ENCODE data around the gene C1orf185.

Gene C1orf185

GRCh38 chr1:51072651-51073050, 29.4 kb upstream of the C1orf185 start:
- Histone ChIP-seq H3K79me2 (ENCODE audit: control insufficient read depth, insufficient read depth, low read length, poor library complexity) (no peaks in the 10 kb centered on the region), H2AK5ac (ENCODE audit: low read length) (no peak overlapping the region), H3K27me3 (ENCODE audit: insufficient read depth, low read length) (no peaks in the 10 kb centered on the region)

GRCh38 chr1:51073456-51073855, 28.6 kb upstream of the C1orf185 start:
- H4K91ac ChIP-seq (ENCODE audit: low read depth, low read length), result no peak overlapping the region
- H3K27ac ChIP-seq (ENCODE audit: low read depth, low read length), result no peak overlapping the region
- no peaks in the 10 kb centered on the region for H3K79me2 ChIP-seq (ENCODE audit: control insufficient read depth, insufficient read depth, low read length, poor library complexity)
- H3K27me3 ChIP-seq (ENCODE audit: insufficient read depth, low read length), result no peaks in the 10 kb centered on the region
- H4K8ac ChIP-seq (ENCODE audit: low read depth, low read length), result no peak overlapping the region
- no peak overlapping the region for H2BK120ac ChIP-seq (ENCODE audit: insufficient read depth, low read length, poor library complexity)
- no peak for DNase-seq
- H3K14ac ChIP-seq (ENCODE audit: low read length), result no peak overlapping the region
- H3K23ac ChIP-seq (ENCODE audit: low read length), result no peak overlapping the region
- no peak overlapping the region for H3K9ac ChIP-seq (ENCODE audit: low read length)
- no peak overlapping the region for H3K18ac ChIP-seq (ENCODE audit: low read length)
- H2AFZ ChIP-seq (ENCODE audit: insufficient read depth, low read length, poor library complexity), result no peak overlapping the region
- no peaks in the 10 kb centered on the region for H3K9me3 ChIP-seq (ENCODE audit: insufficient read depth, low read depth, low read length)
- no peak overlapping the region for H3K4me2 ChIP-seq (ENCODE audit: low read length)
- H4K12ac ChIP-seq (ENCODE audit: low read depth, low read length), result no peak overlapping the region
- H3K36me3 ChIP-seq (ENCODE audit: control insufficient read depth in 1 of 2, insufficient read depth in 2 of 2, low read length in 2 of 2), result no peaks in the 10 kb centered on the region
- no peak overlapping the region for H2BK5ac ChIP-seq (ENCODE audit: low read depth, low read length, poor library complexity)
- H3K79me1 ChIP-seq (ENCODE audit: low read length), result no peaks in the 10 kb centered on the region
- H2BK12ac ChIP-seq (ENCODE audit: low read length), result no peak overlapping the region
- no peaks in the 10 kb centered on the region for H3K4me1 ChIP-seq (ENCODE audit: control insufficient read depth in 1 of 2, insufficient read depth in 2 of 2, low read length in 2 of 2)
- H2AK5ac ChIP-seq (ENCODE audit: low read length), result no peak overlapping the region
- H3K4me3 ChIP-seq (ENCODE audit: low read depth, low read length), result no peak overlapping the region
- WGBS (ENCODE audit: extremely low coverage, insufficient coverage, insufficient read length), result no CpG with 5 or more reads among the region's 1 CpG
- H3K4ac ChIP-seq (ENCODE audit: low read depth, low read length), result no peak overlapping the region

More at GRCh38 chr1:51072651-51073050, 29.4 kb upstream of the C1orf185 start:
- no peak overlapping the region for H2BK5ac ChIP-seq (ENCODE audit: low read depth, low read length, poor library complexity)
- no peak overlapping the region for H2AFZ ChIP-seq (ENCODE audit: insufficient read depth, low read length, poor library complexity)
- H3K9me3 ChIP-seq (ENCODE audit: insufficient read depth, low read depth, low read length), result no peaks in the 10 kb centered on the region
- H3K36me3 ChIP-seq (ENCODE audit: control insufficient read depth in 1 of 2, insufficient read depth in 2 of 2, low read length in 2 of 2), result no peaks in the 10 kb centered on the region
- H3K14ac ChIP-seq (ENCODE audit: low read length), result no peak overlapping the region
- no peak overlapping the region for H3K23ac ChIP-seq (ENCODE audit: low read length)
- H3K4me3 ChIP-seq (ENCODE audit: low read depth, low read length), result no peak overlapping the region
- H3K4me2 ChIP-seq (ENCODE audit: low read length), result no peak overlapping the region
- no peak overlapping the region for H3K9ac ChIP-seq (ENCODE audit: low read length)
- no peak overlapping the region for H2BK120ac ChIP-seq (ENCODE audit: insufficient read depth, low read length, poor library complexity)
- no peak overlapping the region for H3K27ac ChIP-seq (ENCODE audit: low read depth, low read length)
- H3K4ac ChIP-seq (ENCODE audit: low read depth, low read length), result no peak overlapping the region
- H4K12ac ChIP-seq (ENCODE audit: low read depth, low read length), result no peak overlapping the region
- no peak overlapping the region for H2BK12ac ChIP-seq (ENCODE audit: low read length)
- H3K79me1 ChIP-seq (ENCODE audit: low read length), result no peaks in the 10 kb centered on the region
- H4K91ac ChIP-seq (ENCODE audit: low read depth, low read length), result no peak overlapping the region
- no peaks in the 10 kb centered on the region for H3K4me1 ChIP-seq (ENCODE audit: control insufficient read depth in 1 of 2, insufficient read depth in 2 of 2, low read length in 2 of 2)
- H4K8ac ChIP-seq (ENCODE audit: low read depth, low read length), result no peak overlapping the region
- no peak for DNase-seq
- H3K18ac ChIP-seq (ENCODE audit: low read length), result no peak overlapping the region

GRCh38 chr1:51086496-51087271, 15.3 kb upstream of the C1orf185 start:
- no peak overlapping the region for H2AFZ ChIP-seq (ENCODE audit: insufficient read depth, low read length, poor library complexity)
- no peak overlapping the region for H4K12ac ChIP-seq (ENCODE audit: low read depth, low read length)
- no peak overlapping the region for H3K4me2 ChIP-seq (ENCODE audit: low read length)
- H3K4me3 ChIP-seq (ENCODE audit: low read depth, low read length), result no peak overlapping the region
- no peak overlapping the region for H3K27ac ChIP-seq (ENCODE audit: low read depth, low read length)
- no peak overlapping the region for H3K14ac ChIP-seq (ENCODE audit: low read length)
- H3K79me2 ChIP-seq (ENCODE audit: control insufficient read depth, insufficient read depth, low read length, poor library complexity), result no peaks in the 10 kb centered on the region
- H4K8ac ChIP-seq (ENCODE audit: low read depth, low read length), result no peak overlapping the region
- H3K18ac ChIP-seq (ENCODE audit: low read length), result no peak overlapping the region
- H2AK5ac ChIP-seq (ENCODE audit: low read length), result no peak overlapping the region
- WGBS (ENCODE audit: extremely low coverage, insufficient coverage, insufficient read length), result no CpG with 5 or more reads among the region's 3 CpGs
- H3K4ac ChIP-seq (ENCODE audit: low read depth, low read length), result no peak overlapping the region
- H3K79me1 ChIP-seq (ENCODE audit: low read length), result no peaks in the 10 kb centered on the region
- H2BK5ac ChIP-seq (ENCODE audit: low read depth, low read length, poor library complexity), result no peak overlapping the region
- DNase-seq, result no peak
- no peak overlapping the region for H4K91ac ChIP-seq (ENCODE audit: low read depth, low read length)
- H3K9me3 ChIP-seq (ENCODE audit: insufficient read depth, low read depth, low read length), result no peaks in the 10 kb centered on the region
- H2BK12ac ChIP-seq (ENCODE audit: low read length), result no peak overlapping the region
- no peak overlapping the region for H3K23ac ChIP-seq (ENCODE audit: low read length)
- H3K4me1 ChIP-seq (ENCODE audit: control insufficient read depth in 1 of 2, insufficient read depth in 2 of 2, low read length in 2 of 2), result no peaks in the 10 kb centered on the region
- peak overlapping the region; percentile 7 for H3K9ac ChIP-seq (ENCODE audit: low read length)
- H3K27me3 ChIP-seq (ENCODE audit: insufficient read depth, low read length), result no peaks in the 10 kb centered on the region
- no peak overlapping the region for H2BK120ac ChIP-seq (ENCODE audit: insufficient read depth, low read length, poor library complexity)
- no peaks in the 10 kb centered on the region for H3K36me3 ChIP-seq (ENCODE audit: control insufficient read depth in 1 of 2, insufficient read depth in 2 of 2, low read length in 2 of 2)

GRCh38 chr1:51088474-51088873, 13.6 kb upstream of the C1orf185 start:
- H3K4me2 ChIP-seq (ENCODE audit: low read length), result no peak overlapping the region
- no peak overlapping the region for H4K91ac ChIP-seq (ENCODE audit: low read depth, low read length)
- no peak overlapping the region for H3K23ac ChIP-seq (ENCODE audit: low read length)
- H2BK120ac ChIP-seq (ENCODE audit: insufficient read depth, low read length, poor library complexity), result no peak overlapping the region
- no peak overlapping the region for H4K8ac ChIP-seq (ENCODE audit: low read depth, low read length)
- H3K4me1 ChIP-seq (ENCODE audit: control insufficient read depth in 1 of 2, insufficient read depth in 2 of 2, low read length in 2 of 2), result no peaks in the 10 kb centered on the region
- H3K9ac ChIP-seq (ENCODE audit: low read length), result no peak overlapping the region
- H3K14ac ChIP-seq (ENCODE audit: low read length), result no peak overlapping the region
- no peak for DNase-seq
- H3K27ac ChIP-seq (ENCODE audit: low read depth, low read length), result no peak overlapping the region
- no peak overlapping the region for H2BK12ac ChIP-seq (ENCODE audit: low read length)
- no peak overlapping the region for H2BK5ac ChIP-seq (ENCODE audit: low read depth, low read length, poor library complexity)
- H3K9me3 ChIP-seq (ENCODE audit: insufficient read depth, low read depth, low read length), result no peaks in the 10 kb centered on the region
- no peak overlapping the region for H3K18ac ChIP-seq (ENCODE audit: low read length)
- H2AFZ ChIP-seq (ENCODE audit: insufficient read depth, low read length, poor library complexity), result no peak overlapping the region
- no peak overlapping the region for H3K4me3 ChIP-seq (ENCODE audit: low read depth, low read length)
- no peak overlapping the region for H2AK5ac ChIP-seq (ENCODE audit: low read length)
- no peaks in the 10 kb centered on the region for H3K36me3 ChIP-seq (ENCODE audit: control insufficient read depth in 1 of 2, insufficient read depth in 2 of 2, low read length in 2 of 2)
- WGBS (ENCODE audit: extremely low coverage, insufficient coverage, insufficient read length), result no CpG with 5 or more reads among the region's 1 CpG
- no peak overlapping the region for H3K4ac ChIP-seq (ENCODE audit: low read depth, low read length)
- H4K12ac ChIP-seq (ENCODE audit: low read depth, low read length), result no peak overlapping the region
- no peaks in the 10 kb centered on the region for H3K27me3 ChIP-seq (ENCODE audit: insufficient read depth, low read length)
- no peaks in the 10 kb centered on the region for H3K79me2 ChIP-seq (ENCODE audit: control insufficient read depth, insufficient read depth, low read length, poor library complexity)
- no peaks in the 10 kb centered on the region for H3K79me1 ChIP-seq (ENCODE audit: low read length)

Measured in trophoblast cell (in vitro differentiated cells and primary cell).